ENCODE data around the gene RBM26.

DNA sequence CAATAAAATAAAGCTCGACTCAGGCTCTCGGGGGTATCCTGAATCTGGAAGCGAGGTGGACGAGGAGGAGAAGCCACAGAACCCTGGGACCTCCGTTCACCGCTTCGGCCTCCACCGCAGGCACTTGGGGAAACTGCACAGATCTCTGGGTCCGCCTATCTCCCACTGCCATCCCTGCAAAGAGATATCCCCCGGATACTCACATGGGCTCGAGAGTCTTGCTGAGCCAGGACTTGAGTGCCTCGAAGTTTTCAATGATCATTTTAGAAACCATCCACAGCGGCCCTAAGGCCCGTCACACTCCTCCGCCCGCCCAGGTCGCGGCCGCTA is 589 bp downstream of the RBM26 start:
- TF ChIP-seq, protein P1, sequence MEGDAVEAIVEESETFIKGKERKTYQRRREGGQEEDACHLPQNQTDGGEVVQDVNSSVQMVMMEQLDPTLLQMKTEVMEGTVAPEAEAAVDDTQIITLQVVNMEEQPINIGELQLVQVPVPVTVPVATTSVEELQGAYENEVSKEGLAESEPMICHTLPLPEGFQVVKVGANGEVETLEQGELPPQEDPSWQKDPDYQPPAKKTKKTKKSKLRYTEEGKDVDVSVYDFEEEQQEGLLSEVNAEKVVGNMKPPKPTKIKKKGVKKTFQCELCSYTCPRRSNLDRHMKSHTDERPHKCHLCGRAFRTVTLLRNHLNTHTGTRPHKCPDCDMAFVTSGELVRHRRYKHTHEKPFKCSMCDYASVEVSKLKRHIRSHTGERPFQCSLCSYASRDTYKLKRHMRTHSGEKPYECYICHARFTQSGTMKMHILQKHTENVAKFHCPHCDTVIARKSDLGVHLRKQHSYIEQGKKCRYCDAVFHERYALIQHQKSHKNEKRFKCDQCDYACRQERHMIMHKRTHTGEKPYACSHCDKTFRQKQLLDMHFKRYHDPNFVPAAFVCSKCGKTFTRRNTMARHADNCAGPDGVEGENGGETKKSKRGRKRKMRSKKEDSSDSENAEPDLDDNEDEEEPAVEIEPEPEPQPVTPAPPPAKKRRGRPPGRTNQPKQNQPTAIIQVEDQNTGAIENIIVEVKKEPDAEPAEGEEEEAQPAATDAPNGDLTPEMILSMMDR (IDR thresholded peaks at IDR 0.05), result no peak
- TF ChIP-seq POLR2A (IDR thresholded peaks at IDR 0.05), result no peak

Measured in esophagus squamous epithelium (tissue), 4 donors.